Stimulated activated CD4-positive, alpha-beta T cell treated with anti-CD3 and anti-CD28 coated beads, Interleukin-15, amount 100 ng/mL, for 1 hour (primary cell): ENCODE data around the gene OR2V1.
"Not testable (repeated sequence)": the region's sequence is repeated elsewhere in the genome, so short reads cannot be mapped to it uniquely, and the experiment has no call there.

Experiments
- DNase-seq, 2 donors: peaks; one replicate each; pipeline ENCODE4 v3.0.0-alpha.2; 2020; ENCODE audit warnings: low read depth in 1 of 2, low spot score in 1 of 2

The OR2V1 gene

DNA sequence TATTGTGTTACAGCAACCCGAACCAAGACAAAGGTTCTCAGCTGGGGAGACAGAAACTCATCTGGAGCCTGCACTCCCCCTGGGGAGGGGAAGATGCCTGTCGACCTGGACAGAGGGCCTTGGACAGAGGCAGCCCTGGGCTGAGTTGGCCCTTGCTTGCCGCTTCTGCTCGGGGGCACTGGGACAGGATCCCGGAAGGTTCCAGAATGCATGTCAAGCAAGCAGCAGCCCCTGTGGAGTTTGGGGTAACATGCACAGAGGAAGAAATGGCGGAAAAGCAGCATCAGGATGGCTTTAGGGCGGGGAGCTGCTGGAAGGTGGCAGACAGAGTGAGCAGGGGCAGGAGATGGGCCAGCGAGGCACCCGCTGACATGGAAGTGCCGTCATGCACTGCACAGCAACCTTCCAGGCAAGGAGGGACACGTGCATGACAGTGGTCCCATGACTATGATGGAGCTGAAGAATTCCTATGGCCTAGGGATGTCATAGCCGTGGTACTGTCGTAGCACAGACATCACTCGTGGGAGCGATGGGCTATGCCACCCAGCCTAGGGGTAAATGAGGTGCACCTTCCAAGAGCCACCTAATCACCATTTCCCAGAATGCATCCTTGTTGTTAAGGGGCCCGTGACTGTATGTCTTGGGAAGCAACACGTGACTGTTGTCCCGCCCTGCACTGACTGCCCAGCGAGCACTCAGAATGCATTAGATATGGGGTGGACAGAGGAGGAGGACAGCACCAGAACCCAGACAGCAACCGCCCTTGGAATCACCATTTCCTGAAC is 26.2 kb downstream of the OR2V1 start:
- DNase-seq = not testable (repeated sequence)

DNA sequence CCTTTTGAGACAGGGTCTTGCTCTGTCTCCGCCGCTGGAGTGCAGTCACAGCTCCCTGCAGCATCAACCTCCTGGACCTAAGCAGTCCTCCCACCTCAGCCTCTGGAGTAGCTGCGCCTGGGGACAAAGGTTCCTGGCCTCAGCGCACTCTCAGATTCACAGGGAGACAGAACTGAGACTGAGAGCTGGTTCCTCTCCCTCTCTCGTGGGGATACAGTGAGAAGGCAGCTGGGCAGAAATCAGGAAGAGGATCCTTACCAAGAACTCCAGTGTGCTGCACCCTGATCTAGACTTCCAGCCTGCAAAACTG is 26.8 kb downstream of the OR2V1 start:
- not testable (repeated sequence) for DNase-seq

DNA sequence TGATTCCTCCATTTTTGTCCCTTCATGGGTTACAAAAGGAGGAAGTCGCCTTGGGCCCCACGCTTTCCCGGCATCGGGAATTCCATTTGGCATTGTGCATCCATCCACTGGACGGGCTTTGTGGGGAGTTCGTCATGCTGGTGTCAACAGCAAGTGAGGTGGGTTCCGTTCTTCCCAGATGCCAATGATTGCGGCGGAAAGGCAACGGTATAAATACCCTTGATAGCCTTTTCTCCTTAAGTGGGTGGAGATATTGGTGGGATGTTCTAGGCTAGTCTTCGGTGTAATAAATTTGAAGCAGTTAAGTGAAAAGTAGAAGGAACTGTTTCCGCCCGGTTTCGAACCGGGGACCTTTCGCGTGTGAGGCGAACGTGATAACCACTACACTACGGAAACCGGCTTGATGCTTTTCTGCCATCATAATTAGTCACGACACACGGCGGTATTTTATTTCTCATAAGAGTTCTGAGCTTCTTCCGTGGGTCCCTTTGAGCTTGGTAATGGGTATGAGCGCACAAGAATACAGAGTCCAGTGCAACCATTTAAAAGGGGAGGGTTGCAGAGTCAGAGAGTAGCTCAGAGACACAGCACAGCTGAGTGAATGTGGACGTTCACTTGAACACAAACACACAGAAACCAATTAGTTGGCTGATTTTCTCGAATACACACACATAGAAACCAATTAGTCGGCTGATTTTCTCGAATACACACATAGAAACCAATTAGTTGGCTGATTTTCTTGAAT is 28.9 kb downstream of the OR2V1 start:
- DNase-seq = not testable (repeated sequence)

DNA sequence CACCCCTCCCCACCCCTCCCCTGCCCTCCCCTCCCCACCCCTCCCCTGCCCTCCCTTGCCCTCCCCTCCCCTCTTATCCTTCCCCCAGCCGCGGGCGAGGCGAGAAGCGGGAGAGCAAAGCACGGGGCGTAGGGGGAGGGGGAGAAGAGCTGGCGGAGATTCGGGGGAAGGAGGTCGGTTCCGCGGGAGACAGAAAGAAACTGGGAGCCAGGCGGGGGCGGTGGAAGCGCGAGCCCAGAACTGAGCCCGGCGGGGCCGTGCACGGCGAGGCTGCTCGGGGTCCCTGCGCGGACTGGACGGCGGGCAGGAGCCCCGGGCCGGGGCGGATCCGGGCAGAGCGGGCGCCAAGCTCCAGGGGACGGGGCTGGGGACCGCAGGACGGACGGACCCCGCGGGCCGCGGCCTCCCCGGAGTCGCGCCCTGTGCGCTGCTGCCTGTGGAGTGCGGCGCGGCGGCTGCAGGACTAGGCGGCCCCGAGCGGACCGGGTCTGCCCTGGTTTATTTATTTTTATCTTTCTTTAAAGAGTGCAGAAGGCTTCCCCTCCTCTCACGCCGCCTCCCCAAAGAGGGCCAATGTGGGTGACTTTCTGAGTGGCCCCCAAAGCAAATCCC is 29.8 kb downstream of the OR2V1 start:
- DNase-seq = not testable (repeated sequence)

DNA sequence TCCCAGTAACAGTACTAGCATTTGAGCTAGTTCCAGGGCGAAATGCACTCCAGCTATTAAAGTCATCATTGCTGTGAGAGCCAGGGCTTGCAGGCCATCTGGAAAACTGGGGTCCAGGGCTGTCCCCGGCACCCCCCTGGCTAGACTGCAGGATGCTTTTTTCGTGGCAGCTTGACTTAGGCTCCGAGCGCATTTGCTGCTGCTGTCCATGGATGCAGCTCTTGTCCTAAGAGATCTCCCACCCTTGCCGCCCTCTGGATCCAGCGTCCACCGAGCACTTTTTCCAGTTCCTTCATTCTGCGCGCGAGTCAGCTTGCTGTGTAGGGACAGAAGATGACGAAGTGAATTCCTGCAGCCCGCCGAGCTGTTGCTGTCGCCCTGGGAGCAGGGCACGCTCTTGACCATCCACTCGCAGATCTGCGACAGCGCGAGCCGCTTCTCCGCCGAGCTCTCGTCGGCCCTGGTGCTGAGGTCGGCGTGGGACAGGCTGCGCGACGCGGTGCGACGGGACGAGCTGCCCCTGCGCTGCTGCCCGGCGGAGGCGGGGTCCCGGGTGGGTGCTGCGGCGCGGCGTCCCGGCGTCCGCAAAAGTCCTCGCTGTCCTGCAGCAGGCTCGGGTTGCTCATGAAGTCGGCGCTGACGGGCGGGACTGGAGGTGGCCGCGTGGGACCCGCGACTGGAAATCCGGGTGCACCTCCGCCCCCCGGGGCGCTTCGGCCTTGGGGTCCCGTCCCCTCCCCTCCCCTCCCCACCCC is 30.7 kb downstream of the OR2V1 start:
- no peak for DNase-seq

DNA sequence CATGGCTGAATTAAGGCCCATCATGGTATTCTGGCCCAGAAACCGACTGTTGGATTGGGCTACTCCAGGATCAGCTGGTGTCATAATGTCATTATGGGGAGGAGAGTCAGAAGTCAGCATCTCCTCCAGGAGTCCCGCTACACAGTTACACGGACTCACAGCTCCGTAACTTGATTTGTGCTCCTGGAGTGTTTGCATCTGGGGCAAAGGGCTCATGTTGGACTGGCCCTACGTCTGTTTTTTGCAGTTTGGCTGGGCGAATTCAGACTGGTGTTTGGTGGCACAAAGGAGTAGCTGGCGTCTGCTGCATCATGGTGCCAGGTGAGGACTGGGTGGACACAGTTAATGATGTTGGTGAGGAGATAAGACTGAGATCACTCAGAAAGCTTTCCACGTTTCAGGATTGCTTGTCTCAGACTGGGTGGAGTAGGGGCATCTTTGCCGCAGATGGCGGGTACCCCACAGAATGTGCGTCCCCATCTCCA is 31.3 kb downstream of the OR2V1 start:
- DNase-seq = no peak

DNA sequence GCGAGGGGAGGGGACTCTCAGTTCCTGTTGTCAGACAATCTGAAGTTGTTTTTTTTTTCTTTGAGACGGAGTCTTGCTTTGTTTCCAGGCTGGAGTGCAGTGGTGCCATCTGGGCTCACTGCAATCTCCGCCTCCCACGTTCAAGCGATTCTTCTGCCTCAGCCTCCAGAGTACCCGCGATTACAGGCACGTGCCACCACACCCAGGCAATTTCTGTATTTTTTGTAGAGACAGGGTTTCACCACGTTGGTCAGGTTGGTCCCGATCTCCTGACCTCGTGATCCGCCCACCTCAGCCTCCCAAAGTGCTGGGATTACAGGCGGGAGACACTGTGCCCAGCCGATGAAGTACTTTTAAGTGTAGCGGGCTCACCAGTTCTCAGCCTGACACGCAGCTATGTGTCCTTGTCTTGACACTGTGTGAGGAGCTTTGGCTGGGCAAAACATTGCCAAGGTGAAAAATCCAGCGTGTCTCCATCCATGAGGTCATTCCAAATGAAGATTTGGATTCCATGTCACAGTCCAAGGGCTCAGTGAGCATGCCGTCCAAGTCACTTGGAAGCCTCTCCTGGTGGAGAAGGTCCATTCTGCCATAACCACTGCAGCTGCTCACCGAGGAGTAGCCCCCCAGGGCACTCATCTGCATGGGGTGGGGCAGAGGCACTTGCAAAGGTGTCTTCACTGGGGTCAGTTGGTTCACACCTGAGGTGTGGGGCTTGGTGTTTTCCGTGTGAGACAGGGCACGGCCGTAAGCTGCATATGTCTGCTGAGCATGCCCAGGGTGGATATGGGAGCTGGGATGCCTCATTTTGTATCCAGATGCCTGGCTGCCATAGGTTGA is 32.0 kb downstream of the OR2V1 start:
- no peak for DNase-seq

DNA sequence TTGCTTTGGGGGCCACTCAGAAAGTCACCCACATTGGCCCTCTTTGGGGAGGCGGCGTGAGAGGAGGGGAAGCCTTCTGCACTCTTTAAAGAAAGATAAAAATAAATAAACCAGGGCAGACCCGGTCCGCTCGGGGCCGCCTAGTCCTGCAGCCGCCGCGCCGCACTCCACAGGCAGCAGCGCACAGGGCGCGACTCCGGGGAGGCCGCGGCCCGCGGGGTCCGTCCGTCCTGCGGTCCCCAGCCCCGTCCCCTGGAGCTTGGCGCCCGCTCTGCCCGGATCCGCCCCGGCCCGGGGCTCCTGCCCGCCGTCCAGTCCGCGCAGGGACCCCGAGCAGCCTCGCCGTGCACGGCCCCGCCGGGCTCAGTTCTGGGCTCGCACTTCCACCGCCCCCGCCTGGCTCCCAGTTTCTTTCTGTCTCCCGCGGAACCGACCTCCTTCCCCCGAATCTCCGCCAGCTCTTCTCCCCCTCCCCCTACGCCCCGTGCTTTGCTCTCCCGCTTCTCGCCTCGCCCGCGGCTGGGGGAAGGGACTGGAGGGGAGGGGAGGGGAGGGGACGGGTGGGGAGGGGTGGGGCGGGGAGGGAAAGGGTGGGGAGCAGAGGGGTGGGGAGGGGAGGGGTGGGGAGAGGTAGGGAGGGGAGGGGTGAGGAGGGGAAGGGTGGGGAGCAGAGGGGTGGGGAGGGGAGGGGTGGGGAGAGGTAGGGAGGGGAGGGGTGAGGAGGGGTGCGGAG is 33.0 kb downstream of the OR2V1 start:
- not testable (repeated sequence) for DNase-seq

DNA sequence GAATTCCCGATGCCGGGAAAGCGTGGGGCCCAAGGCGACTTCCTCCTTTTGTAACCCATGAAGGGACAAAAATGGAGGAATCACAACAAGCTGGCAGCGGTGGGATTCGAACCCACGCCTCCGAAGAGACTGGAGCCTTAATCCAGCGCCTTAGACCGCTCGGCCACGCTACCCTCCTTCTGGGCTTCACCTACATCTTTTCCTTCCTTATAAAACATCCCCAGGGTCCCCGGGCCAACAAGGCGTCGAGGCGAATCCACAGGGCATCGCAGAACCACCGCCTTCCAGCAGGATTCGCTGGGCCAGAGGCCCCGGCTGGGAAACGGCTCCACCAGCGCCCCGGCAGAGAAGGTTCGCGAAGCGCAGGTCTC is 33.6 kb downstream of the OR2V1 start:
- DNase-seq = not testable (repeated sequence)

DNA sequence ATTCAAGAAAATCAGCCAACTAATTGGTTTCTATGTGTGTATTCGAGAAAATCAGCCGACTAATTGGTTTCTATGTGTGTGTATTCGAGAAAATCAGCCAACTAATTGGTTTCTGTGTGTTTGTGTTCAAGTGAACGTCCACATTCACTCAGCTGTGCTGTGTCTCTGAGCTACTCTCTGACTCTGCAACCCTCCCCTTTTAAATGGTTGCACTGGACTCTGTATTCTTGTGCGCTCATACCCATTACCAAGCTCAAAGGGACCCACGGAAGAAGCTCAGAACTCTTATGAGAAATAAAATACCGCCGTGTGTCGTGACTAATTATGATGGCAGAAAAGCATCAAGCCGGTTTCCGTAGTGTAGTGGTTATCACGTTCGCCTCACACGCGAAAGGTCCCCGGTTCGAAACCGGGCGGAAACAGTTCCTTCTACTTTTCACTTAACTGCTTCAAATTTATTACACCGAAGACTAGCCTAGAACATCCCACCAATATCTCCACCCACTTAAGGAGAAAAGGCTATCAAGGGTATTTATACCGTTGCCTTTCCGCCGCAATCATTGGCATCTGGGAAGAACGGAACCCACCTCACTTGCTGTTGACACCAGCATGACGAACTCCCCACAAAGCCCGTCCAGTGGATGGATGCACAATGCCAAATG is 34.1 kb downstream of the OR2V1 start:
- not testable (repeated sequence) for DNase-seq

DNA sequence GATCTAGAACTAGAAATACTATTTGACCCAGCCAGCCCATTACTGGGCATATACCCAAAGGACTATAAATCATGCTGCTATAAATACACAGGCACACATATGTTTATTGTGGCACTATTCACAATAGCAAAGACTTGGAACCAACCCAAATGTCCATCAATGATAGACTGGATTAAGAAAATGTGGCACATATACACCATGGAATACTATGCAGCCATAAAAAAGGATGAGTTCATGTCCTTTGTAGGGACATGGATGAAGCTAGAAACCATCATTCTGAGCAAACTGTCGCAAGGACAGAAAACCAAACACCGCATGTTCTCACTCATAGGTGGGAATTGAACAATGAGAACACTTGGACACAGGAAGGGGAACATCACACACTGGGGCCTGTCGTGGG is 35.8 kb downstream of the OR2V1 start:
- not testable (repeated sequence) for DNase-seq

DNA sequence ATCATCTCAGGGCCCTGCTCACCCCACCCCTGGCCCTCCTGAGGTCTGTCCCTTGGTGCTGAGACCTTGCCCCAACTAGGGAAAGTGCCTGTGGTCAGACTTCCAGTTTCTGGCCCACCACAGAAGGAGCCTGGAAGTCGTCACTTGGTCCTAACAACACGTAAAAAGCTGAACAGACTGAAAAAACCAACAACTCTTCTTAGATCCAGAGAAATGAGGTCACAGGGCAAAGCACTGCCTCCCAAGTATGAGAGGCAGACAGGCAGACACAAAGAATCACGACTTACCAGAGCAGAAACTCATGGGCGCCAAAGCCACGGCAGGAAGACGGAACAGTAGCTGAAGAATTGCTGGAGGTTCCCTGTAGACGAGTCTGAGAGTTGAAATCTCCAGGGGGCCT is 38.5 kb downstream of the OR2V1 start:
- no peak for DNase-seq

DNA sequence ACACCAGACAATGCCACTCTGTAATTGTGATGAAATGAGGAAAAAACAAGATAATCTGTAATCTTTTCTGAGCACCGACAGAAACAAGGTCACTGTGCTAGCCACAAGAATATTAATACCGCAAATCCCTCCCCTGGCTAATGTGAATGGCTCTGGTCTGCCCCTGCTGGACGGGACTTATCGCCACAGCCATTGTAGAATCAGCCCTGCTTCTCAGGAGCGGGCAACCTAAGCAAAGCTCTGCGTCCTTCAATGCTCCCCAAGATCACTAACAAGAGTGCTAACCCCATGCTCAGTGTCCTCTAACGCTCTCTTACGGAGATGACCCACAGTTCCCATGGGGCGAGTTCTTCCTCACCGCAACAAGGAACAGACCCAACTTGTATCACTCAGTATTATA is 42.7 kb downstream of the OR2V1 start:
- no peak for DNase-seq

DNA sequence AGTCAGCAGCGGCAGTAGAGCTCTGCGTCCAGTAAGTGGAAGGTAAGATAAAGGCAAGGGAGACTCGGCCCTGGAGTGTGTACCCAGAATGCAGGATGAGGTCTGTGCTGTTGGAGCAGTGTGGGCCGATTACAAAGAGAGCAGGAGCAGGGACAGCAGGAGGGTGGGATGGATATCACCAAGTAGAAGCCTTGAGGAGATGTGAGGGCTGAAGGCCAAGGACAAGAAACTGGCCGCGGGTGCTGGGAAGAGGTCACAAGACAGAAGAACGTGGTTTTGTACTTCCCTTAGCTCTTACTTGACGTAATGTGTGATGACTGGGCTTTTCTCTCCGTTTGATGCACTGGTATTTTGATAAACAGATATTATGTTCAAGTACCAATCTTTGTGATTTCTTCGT is 43.7 kb downstream of the OR2V1 start:
- no peak for DNase-seq

DNA sequence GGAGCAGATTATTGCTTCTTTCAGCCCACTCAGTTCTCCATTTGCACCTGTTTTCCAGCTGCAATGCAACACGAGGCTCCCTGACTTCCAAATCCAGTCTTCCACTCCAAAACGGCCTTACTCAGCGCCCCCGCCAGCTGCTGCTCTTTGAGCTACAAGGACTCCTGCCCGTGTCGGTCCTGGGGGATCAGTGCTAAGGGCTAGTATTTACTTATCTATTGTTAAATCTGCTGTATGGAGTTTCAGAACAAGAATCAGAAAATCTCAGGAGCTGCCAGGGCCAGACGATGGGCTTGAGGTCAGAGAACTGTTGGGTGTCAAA is 44.1 kb downstream of the OR2V1 start:
- no peak for DNase-seq

DNA sequence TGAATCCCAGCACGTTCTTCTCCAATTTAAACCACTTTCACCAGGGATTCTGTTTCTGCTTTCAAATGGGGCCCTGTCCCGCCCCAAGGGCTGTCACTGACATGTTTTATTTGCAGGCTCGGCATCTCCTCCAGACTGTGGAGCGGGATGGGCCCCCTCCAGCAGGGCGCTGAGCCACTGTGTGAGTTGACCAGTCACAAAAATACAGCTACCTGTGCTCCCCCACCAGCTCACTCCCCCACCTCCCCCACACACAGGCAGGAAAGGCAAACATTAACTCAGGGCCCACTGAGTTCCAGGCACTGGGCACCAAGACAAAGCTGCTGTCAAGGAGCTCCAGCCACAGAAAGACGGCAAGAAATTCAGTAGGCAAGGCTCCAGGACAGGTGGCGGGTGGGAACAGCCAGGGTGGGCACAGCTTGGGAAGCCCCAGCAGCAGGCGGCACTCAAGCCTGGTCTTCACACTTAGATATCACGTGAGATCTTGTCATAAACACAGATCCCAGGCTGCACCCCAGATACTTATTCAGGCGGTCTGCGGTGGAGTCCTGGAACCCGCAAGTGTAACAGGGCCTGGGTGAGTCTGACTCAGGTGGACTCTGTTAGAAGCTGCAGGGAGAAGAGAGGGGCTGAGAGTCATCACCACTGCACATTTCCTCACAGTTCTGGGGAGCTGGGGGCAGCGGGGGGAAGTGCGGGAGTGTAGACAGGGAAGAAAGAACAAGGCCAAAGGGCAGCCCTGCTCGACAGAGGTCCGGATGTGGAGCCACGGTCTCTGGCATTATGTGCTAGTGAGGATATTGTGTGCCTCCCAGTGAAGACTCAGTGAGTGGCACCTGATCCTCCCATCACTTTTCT is 44.7 kb downstream of the OR2V1 start:
- DNase-seq = no peak

DNA sequence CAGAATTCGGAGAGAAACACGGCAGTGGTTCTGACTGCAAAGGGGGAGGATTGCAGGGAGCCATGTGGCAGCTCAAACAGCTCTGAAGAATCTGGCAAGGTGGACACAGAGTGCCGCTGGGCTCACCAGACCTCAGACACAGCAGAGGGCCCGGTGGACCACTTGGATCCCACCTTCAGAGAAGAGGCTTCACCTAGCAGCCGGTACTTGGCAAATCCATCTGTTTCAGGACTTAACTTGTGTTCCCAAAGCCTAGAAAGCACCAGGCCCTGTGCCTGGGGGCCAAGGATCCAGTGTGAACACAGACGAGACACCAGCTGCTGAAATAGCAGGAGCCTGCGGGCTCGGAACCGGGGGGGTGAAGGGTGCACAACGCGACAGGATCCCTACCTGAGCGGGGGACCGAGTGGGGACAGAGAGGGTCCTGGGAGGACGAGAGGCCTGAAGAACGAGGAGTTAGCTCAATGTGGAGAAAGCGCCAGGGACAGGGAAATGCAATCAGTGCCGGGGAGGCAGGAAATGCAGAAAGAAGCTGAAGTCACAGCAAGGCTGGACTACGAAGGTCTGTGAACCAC is 46.3 kb downstream of the OR2V1 start:
- no peak for DNase-seq

DNA sequence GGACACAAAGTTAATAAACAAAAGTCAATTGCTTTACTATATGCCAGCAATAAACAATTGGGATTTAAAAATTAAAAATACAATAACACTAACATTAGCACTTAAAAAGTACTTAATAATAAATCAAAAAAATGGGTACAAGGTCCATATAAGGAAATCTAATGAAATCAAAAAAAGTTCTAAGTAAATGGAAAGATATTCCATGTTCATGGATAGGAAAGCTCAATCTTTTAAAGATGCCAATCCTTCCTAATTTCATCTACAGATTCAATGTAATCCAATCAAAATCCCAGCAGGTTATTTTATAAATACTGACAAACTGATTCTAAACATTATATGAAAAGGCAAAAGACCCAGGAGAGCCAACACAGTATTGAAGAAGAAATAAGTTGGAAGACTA is 49.0 kb downstream of the OR2V1 start:
- DNase-seq = no peak
